Cardiac septum (tissue), 1 donor: ENCODE data around the gene TLL2. TPM values are rescaled to one million over a fixed set of nuclear protein-coding genes. Genes with fewer than 3 reads are reported as not detected.

Experiments
- DNase-seq: peaks from one replicate; pipeline ENCODE4 v3.0.0-alpha.2; 2020; ENCODE audit warnings: low spot score
- intact Hi-C: fragments of 100-400 bp; cut with DNase I; formaldehyde crosslinking; loops from one replicate; pipeline ENCODE4 v1.14.0; 2022
- total RNA-seq: library from RNA; stranded (reverse); fragmentation: NEBNext Ultra II Directional; extraction: Animal tissue kit (Norgen Biotek cat#: 25700); gene quantifications from one replicate; pipeline ENCODE4 v1.2.1, GENCODE V29; 2021
- donor health status: DM: no; HTN: no; CAD: no.

Gene TLL2
- total RNA-seq, 1 donor from 2014 or later, result 3.8 TPM

GRCh38 chr10:96342402-96342801 is 171.3 kb downstream of the TLL2 start:
- intact Hi-C loops, result no loop called here
- no peak for DNase-seq

- intact Hi-C loops, result no loop called here
- no peak for DNase-seq
These were observed 172.2 kb downstream of the TLL2 start for GRCh38 chr10:96341219-96342182.

GRCh38 chr10:96339956-96340904 is 173.5 kb downstream of the TLL2 start:
- no peak for DNase-seq
- intact Hi-C loops, result no loop called here

GRCh38 chr10:96339383-96339782 is 174.3 kb downstream of the TLL2 start:
- intact Hi-C loops, result no loop called here
- no peak for DNase-seq

GRCh38 chr10:96338279-96338925 is 175.3 kb downstream of the TLL2 start:
- no peak for DNase-seq
- intact Hi-C loops, result no loop called here

GRCh38 chr10:96337106-96337505 is 176.6 kb downstream of the TLL2 start:
- intact Hi-C loops, result no loop called here
- DNase-seq, result no peak

- intact Hi-C loops, result no loop called here
These were observed 178.9 kb downstream of the TLL2 start for GRCh38 chr10:96334616-96335526.

GRCh38 chr10:96333101-96333500 is 180.6 kb downstream of the TLL2 start:
- intact Hi-C loops, result no loop called here
- no peak for DNase-seq

More at GRCh38 chr10:96334616-96335526, 178.9 kb downstream of the TLL2 start:
- no peak for DNase-seq

GRCh38 chr10:96327462-96327861 is 186.3 kb downstream of the TLL2 start:
- intact Hi-C loops, result no loop called here
- DNase-seq, result no peak

- no peak for DNase-seq
- intact Hi-C loops, result no loop called here
These were observed 187.9 kb downstream of the TLL2 start for GRCh38 chr10:96325719-96326373.

- intact Hi-C loops, result no loop called here
- DNase-seq, result no peak
These were observed 189.3 kb downstream of the TLL2 start for GRCh38 chr10:96324447-96324846.

- DNase-seq, result no peak
- intact Hi-C loops, result no loop called here
These were observed 191.5 kb downstream of the TLL2 start for GRCh38 chr10:96322275-96322674.

- no peak for DNase-seq
- intact Hi-C loops, result no loop called here
These were observed 191.9 kb downstream of the TLL2 start for GRCh38 chr10:96321822-96322221.

GRCh38 chr10:96319754-96320474 is 193.8 kb downstream of the TLL2 start:
- no peak for DNase-seq
- intact Hi-C loops, result no loop called here

- DNase-seq, result no peak
- intact Hi-C loops, result no loop called here
These were observed 196.5 kb downstream of the TLL2 start for GRCh38 chr10:96317067-96317833.
